Activated T-helper 1 cell treated with anti-CD3 and anti-CD28 coated beads, Interleukin-12 subunit alpha, Interleukin-12 subunit beta, Interleukin-2, Interleukin-4 antibody, amounts not matched to agents 30 ng/mL and 10 ng/mL and 1 ng/mL, durations not matched to agents 14 hours and 24 hours and 36 hours (primary cell): ENCODE measurements around the gene PLA2G3. TPM values are rescaled to one million over a fixed set of nuclear protein-coding genes. Genes with fewer than 3 reads are reported as not detected.

ENCODE experiments used
- DNase-seq: peaks from one replicate; pipeline ENCODE4 v3.0.0; 2021; ENCODE audit warnings: low spot score
- H3K27ac Mint-ChIP-seq: one replicate; pipeline ENCODE4 v1.8.0; 2021; ENCODE audit warnings: mild to moderate bottlenecking, mixed read lengths
- H3K27me3 Mint-ChIP-seq: one replicate; pipeline ENCODE4 v1.8.0; 2022; ENCODE audit warnings: mild to moderate bottlenecking, moderate library complexity, mixed read lengths; ENCODE audit not compliant: insufficient read depth
- H3K36me3 Mint-ChIP-seq: one replicate; pipeline ENCODE4 v1.8.0; 2021; ENCODE audit warnings: low read depth, mixed read lengths
- H3K4me1 Mint-ChIP-seq: one replicate; pipeline ENCODE4 v1.8.0; 2021; ENCODE audit warnings: low read depth, mixed read lengths
- H3K4me3 Mint-ChIP-seq: one replicate; pipeline ENCODE4 v1.8.0; 2021; ENCODE audit warnings: mild to moderate bottlenecking, moderate library complexity, mixed read lengths
- H3K9me3 Mint-ChIP-seq: one replicate; pipeline ENCODE4 v1.8.0; 2021; ENCODE audit warnings: mixed read lengths
- intact Hi-C: fragments of 100-400 bp; cut with micrococcal nuclease; formaldehyde crosslinking; loops from one replicate; pipeline ENCODE4 v1.15.1; 2024
- total RNA-seq: library from RNA; stranded (reverse); gene quantifications from 2 replicates; pipeline ENCODE4 v1.2.3, GENCODE V29; 2022

The PLA2G3 gene
- total RNA-seq, 1 donor from 2014 or later: not detected

DNA sequence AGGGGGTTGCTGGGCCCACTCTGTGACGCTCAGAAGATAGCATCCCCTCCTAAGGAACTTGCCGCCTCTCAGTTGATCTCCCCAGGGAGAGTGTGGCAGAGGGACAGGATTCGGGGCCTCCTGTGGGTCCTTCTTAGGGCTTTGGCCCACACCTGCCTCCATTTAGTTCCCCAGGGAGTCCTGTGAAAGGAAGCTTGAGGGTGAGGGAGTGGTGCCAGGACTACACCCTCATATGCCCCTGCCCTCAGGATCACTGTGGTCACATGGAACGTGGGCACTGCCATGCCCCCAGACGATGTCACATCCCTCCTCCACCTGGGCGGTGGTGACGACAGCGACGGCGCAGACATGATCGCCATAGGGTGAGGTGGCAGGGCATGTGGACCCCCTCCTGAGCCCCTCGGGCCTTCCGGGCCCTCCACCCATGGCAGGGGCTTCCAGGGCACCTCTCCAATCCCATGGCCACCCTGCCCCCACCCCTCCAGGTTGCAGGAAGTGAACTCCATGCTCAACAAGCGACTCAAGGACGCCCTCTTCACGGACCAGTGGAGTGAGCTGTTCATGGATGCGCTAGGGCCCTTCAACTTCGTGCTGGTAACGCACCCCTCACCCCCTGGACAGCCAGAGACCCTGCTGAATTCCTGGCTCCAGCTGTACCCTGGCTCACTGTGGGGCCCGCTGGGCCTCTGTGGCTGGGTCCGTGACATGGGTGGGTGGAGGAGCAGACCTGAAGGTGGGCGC, 14.0 kb downstream of the PLA2G3 start:
- no peak overlapping the region for H3K4me3 Mint-ChIP-seq
- peaks cover 3% of the 10 kb centered on the region for H3K27me3 Mint-ChIP-seq
- H3K4me1 Mint-ChIP-seq: no peaks in the 10 kb centered on the region
- no peaks in the 10 kb centered on the region for H3K9me3 Mint-ChIP-seq
- intact Hi-C loops: no loop called here
- no peak for DNase-seq
- H3K36me3 Mint-ChIP-seq: no peaks in the 10 kb centered on the region
- H3K27ac Mint-ChIP-seq: no peak overlapping the region

DNA sequence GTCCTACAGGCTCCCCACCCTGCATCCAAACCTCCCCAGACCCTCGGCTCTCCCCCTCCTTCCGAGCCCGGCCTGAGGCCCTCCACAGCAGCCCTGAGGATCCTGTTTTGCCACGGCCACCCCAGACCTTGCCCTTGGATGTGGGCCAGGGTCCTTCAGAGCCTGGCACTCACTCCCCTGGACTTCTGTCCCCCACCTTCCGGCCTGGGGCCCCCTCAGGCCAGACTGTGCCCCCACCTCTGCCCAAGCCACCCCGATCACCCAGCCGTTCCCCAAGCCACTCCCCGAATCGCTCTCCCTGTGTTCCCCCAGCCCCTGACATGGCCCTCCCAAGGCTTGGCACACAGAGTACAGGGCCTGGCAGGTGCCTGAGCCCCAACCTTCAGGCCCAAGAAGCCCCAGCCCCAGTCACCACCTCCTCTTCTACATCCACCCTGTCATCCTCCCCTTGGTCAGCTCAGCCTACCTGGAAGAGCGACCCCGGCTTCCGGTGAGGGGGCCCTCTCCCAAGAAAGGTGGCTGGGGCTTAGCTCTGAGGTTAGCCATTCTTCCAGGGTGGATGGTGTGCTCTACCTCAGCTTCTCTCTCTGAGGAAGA, 14.7 kb downstream of the PLA2G3 start:
- peaks cover 3% of the 10 kb centered on the region for H3K27me3 Mint-ChIP-seq
- intact Hi-C loops: no loop called here
- no peaks in the 10 kb centered on the region for H3K9me3 Mint-ChIP-seq

DNA sequence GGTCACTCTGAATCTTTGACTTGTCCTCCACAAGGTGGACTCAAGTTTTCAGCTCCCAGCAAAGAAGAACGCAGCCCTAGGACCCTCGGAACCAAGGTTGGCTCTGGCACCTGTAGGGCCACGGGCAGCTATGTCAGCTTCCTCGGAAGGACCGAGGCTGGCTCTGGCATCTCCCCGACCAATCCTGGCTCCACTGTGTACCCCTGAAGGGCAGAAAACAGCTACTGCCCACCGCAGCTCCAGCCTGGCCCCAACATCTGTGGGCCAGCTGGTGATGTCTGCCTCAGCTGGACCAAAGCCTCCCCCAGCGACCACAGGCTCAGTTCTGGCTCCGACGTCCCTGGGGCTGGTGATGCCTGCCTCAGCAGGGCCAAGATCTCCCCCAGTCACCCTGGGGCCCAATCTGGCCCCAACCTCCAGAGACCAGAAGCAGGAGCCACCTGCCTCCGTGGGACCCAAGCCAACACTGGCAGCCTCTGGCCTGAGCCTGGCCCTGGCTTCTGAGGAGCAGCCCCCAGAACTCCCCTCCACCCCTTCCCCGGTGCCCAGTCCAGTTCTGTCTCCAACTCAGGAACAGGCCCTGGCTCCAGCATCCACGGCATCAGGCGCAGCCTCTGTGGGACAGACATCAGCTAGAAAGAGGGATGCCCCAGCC, 15.4 kb downstream of the PLA2G3 start:
- H3K27ac Mint-ChIP-seq: no peak overlapping the region
- no peak overlapping the region for H3K4me3 Mint-ChIP-seq
- no peak for DNase-seq
- no peaks in the 10 kb centered on the region for H3K4me1 Mint-ChIP-seq
- intact Hi-C loops: no loop called here
- H3K36me3 Mint-ChIP-seq: no peaks in the 10 kb centered on the region
- peaks cover 3% of the 10 kb centered on the region for H3K27me3 Mint-ChIP-seq
- no peaks in the 10 kb centered on the region for H3K9me3 Mint-ChIP-seq

More for the DNA sequence above, 14.7 kb downstream of the PLA2G3 start:
- no peak overlapping the region for H3K27ac Mint-ChIP-seq
- no peaks in the 10 kb centered on the region for H3K36me3 Mint-ChIP-seq
- no peak for DNase-seq
- H3K4me1 Mint-ChIP-seq: no peaks in the 10 kb centered on the region
- no peak overlapping the region for H3K4me3 Mint-ChIP-seq

DNA sequence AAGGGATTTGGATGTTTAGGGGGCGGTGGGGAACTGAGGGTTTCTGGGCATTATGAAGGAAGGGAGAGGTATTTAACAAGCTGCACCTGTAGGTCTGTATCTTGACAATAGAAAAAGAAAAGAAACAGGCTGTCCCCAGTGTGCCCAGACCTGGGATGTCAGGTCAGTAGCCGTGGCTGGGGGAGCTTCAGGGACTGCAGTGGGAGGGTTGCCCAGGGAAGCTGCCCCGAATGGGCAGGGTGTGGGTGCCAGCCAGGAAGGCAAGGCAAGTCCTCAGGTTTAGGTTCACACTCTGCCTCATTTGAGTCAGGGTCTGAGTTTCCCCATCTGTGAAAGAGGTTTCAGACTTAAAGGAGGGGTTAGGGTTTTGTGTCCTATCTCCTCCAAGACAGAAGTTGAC, 16.0 kb downstream of the PLA2G3 start:
- H3K27ac Mint-ChIP-seq: no peak overlapping the region
- DNase-seq: no peak
- H3K4me1 Mint-ChIP-seq: no peaks in the 10 kb centered on the region
- peaks cover 3% of the 10 kb centered on the region for H3K27me3 Mint-ChIP-seq
- intact Hi-C loops: no loop called here
- H3K9me3 Mint-ChIP-seq: no peaks in the 10 kb centered on the region
- H3K36me3 Mint-ChIP-seq: no peaks in the 10 kb centered on the region
- no peak overlapping the region for H3K4me3 Mint-ChIP-seq

DNA sequence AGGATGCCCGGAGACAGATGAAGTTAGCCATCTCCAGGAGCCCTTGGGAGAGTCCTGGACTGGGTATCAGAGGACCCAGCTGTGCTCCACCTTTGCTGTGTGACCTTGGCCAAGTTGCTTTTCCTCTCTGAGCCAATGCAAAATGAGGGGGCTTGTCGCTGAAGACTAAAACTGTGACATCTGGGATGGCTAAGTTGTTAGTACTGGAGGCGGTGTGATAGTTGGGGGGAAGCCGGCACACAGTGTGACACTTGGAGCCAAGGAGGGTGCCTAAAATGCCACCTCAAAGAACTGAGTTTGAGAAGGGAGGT, 17.1 kb downstream of the PLA2G3 start:
- H3K27ac Mint-ChIP-seq: no peak overlapping the region
- H3K36me3 Mint-ChIP-seq: no peaks in the 10 kb centered on the region
- no peak overlapping the region for H3K4me3 Mint-ChIP-seq
- H3K9me3 Mint-ChIP-seq: no peaks in the 10 kb centered on the region
- H3K27me3 Mint-ChIP-seq: peaks cover 1% of the 10 kb centered on the region
- H3K4me1 Mint-ChIP-seq: no peaks in the 10 kb centered on the region
- intact Hi-C loops: no loop called here
- no peak for DNase-seq

DNA sequence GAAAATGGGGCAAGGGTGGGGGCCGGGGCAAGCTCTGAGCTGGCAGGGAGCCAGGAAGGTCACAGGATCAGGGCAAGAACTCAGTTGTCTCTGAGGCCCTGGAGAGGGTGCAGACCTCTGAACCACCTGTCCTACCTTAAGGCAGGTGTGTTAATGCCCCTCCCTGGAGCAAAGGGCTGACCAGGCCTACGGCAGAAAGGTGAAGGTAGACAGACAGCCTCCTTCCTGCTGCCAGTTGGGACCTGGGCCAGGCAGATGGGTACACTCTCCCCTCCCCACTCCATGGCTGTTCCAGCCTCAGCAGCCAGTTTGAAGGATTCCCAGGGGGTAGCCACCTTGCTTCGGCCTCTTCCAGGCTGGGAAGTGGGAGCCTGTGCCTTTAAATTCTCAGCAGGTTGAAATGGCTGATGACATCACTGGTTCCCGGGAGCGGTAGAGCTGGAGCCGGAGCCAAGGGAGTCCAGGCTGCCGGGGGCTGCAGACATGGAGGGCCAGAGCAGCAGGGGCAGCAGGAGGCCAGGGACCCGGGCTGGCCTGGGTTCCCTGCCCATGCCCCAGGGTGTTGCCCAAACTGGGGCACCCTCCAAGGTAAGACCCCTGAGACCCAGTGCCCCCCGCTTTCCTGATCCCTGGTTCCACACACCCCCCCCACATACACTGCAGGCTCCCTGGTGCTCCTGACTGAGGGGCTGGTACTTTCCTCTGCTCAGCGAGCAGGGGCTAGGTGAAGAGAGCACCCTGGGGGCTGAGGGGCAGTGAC, 17.6 kb downstream of the PLA2G3 start, which contains the start of gene INPP5J:
TSS of gene INPP5J (plus strand) at position 435 of the 760 bp plus-strand sequence. CDS start at position 484, 49 bp downstream.
- H3K9me3 Mint-ChIP-seq: no peaks in the 10 kb centered on the region
- DNase-seq: no peak
- no peaks in the 10 kb centered on the region for H3K36me3 Mint-ChIP-seq
- intact Hi-C loops: no loop called here
- no peaks in the 10 kb centered on the region for H3K4me1 Mint-ChIP-seq
- no peak within 1 kb of the TSS for H3K4me3 Mint-ChIP-seq
- peak within 1 kb of the TSS; percentile 19 for H3K27ac Mint-ChIP-seq
- H3K27me3 Mint-ChIP-seq: peaks cover 1% of the 10 kb centered on the region

DNA sequence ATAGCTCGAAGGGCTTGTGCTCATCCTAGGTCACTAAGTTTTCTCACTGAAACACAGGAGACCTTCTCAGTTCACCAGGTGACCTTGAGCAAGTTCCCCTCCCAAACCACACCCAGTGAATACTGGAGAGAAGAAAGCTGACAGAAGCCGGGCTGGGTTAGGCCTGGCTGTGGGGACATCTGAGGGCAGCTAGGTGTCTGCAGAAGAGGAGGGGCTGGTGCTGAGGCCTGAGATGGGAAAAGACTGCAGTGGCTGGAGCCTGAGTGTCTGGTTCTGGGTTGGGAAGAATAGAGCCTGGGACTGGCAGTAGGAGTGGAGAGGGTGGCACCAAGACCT, 18.1 kb downstream of the PLA2G3 start:
- peak overlapping the region; percentile 19 for H3K27ac Mint-ChIP-seq
- no peaks in the 10 kb centered on the region for H3K36me3 Mint-ChIP-seq
- intact Hi-C loops: no loop called here
- no peak overlapping the region for H3K4me3 Mint-ChIP-seq
- DNase-seq: no peak
- H3K9me3 Mint-ChIP-seq: no peaks in the 10 kb centered on the region
- H3K4me1 Mint-ChIP-seq: no peaks in the 10 kb centered on the region
- H3K27me3 Mint-ChIP-seq: peaks cover 1% of the 10 kb centered on the region

DNA sequence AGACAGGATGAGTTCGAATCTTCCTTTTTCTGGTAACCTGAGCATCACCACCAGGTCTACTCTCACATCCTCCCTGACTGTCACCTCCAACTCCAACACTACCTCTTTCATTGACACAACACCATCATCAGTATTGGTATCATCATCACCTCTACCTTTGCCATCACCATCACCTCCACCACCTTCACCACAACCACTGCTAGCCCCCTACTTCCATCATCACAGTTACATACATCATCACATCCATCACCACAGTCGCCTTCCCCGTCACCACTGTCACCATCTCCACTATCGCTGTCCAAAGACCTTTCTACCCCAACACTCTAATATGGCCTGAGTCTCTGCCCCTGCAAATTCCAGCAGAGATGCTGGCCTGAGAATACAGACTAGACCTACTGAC, 18.9 kb downstream of the PLA2G3 start:
- intact Hi-C loops: no loop called here
- Mint-ChIP-seq H3K4me3 (no peak overlapping the region), H3K27me3 (peaks cover 1% of the 10 kb centered on the region), H3K9me3 (no peaks in the 10 kb centered on the region), H3K36me3 (no peaks in the 10 kb centered on the region), H3K4me1 (no peaks in the 10 kb centered on the region), H3K27ac (no peak overlapping the region)
- no peak for DNase-seq

DNA sequence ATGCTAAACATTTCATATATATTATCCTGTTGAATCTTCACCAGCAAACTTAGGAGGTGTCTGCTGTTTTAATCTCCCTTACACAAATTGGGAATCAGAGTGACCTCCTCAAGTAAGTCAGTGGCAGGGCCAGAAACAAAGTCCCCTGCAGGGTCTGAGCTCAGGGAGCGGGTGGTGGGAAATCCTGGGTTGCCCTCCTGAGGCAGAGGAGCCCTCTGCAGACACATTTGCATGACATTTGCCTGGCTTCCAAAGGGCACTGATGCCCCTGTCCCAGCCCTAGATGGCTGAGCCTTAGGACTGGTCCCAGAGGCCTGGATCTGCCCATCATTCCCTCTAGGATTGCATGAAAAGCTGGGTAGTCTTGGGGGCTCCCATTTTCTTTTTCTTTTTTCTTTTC, 19.7 kb downstream of the PLA2G3 start:
- Mint-ChIP-seq H3K9me3 (no peaks in the 10 kb centered on the region), H3K27ac (no peak overlapping the region), H3K36me3 (no peaks in the 10 kb centered on the region), H3K4me3 (no peak overlapping the region), H3K4me1 (no peaks in the 10 kb centered on the region), H3K27me3 (peaks cover 1% of the 10 kb centered on the region)
- intact Hi-C loops: no loop called here
- DNase-seq: no peak

DNA sequence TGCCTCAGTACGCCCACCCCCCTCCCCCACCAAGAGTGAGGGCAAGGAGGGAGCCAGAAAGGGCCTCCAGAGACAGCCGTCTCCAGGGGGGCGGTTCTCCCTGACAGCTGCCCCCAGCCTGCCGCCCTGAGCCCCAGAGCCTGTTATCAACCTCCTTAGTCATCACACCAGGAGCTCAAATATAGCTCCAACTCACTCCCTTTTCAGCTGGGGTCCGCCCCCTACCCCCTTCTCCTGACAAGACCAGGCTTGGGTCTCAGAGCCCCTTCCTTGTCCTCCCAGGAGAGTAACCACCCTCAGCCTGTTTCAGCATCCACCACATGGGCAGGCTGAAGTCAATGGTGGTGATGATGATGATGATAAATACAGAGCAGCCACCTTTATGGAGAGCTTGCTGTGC, 20.1 kb downstream of the PLA2G3 start:
- intact Hi-C loops: no loop called here

DNA sequence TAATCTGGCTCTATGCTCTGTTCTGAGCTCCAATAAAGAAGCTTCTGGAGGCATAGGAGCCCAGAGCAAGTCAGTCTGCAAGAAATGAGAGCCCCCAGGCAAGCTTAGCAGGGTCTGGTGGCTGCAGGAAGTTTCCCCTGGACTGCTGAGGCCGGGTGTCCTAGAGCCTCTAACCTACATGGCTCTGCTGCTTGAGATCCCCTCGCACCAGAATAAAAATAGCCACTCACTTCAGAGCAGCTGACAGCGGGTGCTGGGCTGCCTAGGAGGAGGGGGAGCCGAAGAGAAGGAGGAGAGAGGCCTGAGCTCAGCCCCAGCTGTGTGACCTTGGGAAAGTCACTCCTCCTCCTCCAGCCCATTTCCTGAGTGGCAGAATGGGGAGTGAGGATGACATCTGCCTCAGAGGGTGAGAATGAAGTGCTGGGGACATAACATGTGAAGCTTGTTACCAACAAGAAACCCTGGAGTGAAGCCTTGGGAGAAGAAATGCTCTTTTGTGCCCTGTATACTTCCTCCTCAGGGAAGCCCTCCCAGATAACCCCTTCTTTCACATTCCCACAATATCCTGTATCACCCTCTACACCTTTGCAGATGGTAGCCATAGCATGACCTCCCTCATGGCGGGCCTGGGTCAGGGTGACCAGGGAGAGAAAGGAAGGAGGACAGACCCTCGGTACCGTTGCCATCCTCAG, 21.1 kb downstream of the PLA2G3 start:
- no peaks in the 10 kb centered on the region for H3K36me3 Mint-ChIP-seq
- no peaks in the 10 kb centered on the region for H3K9me3 Mint-ChIP-seq
- no peaks in the 10 kb centered on the region for H3K4me1 Mint-ChIP-seq
- intact Hi-C loops: no loop called here
- no peak overlapping the region for H3K4me3 Mint-ChIP-seq
- peaks cover 1% of the 10 kb centered on the region for H3K27me3 Mint-ChIP-seq
- DNase-seq: no peak
- H3K27ac Mint-ChIP-seq: no peak overlapping the region

More for the DNA sequence above, 20.1 kb downstream of the PLA2G3 start:
- DNase-seq: no peak
- H3K27me3 Mint-ChIP-seq: peaks cover 1% of the 10 kb centered on the region
- H3K4me3 Mint-ChIP-seq: no peak overlapping the region
- no peaks in the 10 kb centered on the region for H3K9me3 Mint-ChIP-seq
- no peaks in the 10 kb centered on the region for H3K36me3 Mint-ChIP-seq
- H3K4me1 Mint-ChIP-seq: no peaks in the 10 kb centered on the region
- H3K27ac Mint-ChIP-seq: no peak overlapping the region

DNA sequence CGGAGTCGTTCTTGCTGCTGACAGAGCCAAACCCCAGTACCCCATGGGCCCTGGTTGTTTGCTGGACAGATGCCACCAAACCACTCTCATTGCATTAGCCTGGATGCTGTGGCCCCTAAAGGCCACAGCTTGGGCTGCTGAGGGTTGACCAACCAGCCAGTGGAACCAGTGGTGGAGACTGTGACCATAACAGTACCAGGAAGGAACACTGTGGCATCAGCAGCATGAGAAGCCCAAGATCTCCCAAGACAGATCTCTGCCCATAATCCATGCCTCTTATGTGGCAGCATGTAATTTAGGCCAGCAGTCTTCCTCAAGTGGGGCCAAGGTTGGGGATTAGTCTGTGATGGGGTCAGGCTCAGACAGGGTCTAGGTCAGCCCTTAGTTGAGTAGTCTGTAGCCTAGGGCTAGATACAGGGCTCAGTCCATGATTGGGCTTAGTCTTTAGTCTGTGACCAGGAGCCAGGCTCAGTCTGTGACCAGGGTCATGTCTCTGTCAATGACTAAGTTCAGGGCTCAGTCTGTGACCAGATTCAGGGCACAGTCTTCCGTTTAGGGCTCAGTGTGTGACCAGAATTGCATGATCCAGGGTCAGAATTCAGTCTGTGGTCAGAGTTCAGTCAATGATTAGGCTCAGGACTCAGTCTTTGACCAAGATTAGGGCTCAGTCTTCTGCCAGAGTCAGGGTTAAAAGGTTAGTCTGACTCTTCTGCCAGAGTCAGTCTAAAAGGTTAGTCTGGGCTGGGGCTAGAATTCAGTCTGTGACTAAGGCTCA, 22.1 kb downstream of the PLA2G3 start:
- DNase-seq: no peak
- Mint-ChIP-seq H3K27me3 (peaks cover 1% of the 10 kb centered on the region), H3K9me3 (no peaks in the 10 kb centered on the region), H3K27ac (no peak overlapping the region), H3K4me1 (no peaks in the 10 kb centered on the region), H3K4me3 (no peak overlapping the region), H3K36me3 (no peaks in the 10 kb centered on the region)
- intact Hi-C loops: no loop called here
